Thyroid gland (tissue), 4 donors: ENCODE data around the gene PTPRN2.

ENCODE experiments used
- POLR2A ChIP-seq, 2 donors: fragments of 450-650 bp; IDR thresholded peaks; one replicate each; pipeline ENCODE4 v1.6.1; 2017; ENCODE audit warnings: antibody characterized with exemption in 2 of 2, mild to moderate bottlenecking in 2 of 2, moderate library complexity in 1 of 2
- TF ChIP-seq, protein P1 (sequence below), 6 experiments: fragments of 200-600 bp in 3 of 6; fragments of 450-650 bp in 3 of 6; sonication (generic) in 3 of 6; IDR thresholded peaks; one replicate each; pipeline ENCODE4 v1.5.1; 2016 to 2019; ENCODE audit warnings: antibody characterized with exemption in 6 of 6, mild to moderate bottlenecking in 2 of 6, inconsistent platforms in 1 of 6, moderate library complexity in 1 of 6

DNA sequence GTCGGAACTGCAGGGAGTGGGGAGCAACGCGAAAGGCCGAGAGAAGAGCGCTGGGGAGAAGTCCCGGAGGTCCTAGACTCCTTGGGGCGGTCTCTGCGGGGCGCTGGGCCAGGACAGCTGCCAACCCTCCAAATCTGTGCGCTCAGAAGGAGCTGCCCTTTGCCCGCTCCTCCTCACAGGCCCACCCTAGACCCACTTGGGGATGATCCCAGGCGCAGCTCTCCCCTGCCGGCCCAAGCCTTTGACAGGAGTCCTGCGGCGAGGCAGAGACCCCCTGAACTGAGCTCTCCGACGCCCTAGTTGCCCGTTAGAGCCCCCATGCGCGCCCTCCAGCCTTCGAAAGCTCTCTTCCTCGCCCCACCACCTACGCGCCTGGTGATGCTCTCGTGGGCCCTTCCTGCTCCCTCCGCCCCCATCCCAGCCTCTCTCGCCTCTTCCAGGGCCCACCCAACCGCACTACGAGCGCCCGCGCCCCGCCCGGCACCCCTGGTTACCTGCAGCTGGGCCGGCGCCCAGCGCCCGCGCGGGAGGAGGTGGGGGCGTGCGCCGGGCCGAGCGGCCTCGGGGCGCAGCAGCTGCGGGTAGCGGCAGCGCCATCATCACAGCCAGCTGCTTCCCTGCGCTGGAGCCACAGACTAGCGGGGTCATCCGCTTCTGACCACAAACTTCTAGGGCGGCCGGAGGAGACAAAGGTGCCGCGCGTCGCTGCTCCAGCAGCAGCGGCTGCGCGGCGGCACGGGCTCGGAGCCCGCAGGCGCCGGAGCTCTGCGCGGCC lies 897.4 kb downstream of the PTPRN2 start:
- TF ChIP-seq, protein P1, sequence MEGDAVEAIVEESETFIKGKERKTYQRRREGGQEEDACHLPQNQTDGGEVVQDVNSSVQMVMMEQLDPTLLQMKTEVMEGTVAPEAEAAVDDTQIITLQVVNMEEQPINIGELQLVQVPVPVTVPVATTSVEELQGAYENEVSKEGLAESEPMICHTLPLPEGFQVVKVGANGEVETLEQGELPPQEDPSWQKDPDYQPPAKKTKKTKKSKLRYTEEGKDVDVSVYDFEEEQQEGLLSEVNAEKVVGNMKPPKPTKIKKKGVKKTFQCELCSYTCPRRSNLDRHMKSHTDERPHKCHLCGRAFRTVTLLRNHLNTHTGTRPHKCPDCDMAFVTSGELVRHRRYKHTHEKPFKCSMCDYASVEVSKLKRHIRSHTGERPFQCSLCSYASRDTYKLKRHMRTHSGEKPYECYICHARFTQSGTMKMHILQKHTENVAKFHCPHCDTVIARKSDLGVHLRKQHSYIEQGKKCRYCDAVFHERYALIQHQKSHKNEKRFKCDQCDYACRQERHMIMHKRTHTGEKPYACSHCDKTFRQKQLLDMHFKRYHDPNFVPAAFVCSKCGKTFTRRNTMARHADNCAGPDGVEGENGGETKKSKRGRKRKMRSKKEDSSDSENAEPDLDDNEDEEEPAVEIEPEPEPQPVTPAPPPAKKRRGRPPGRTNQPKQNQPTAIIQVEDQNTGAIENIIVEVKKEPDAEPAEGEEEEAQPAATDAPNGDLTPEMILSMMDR (IDR thresholded peaks at IDR 0.05): no peak
- TF ChIP-seq POLR2A (IDR thresholded peaks at IDR 0.05): no peak
